Ascending aorta (tissue), 2 donors: ENCODE measurements around the gene KIF26B. TPM values are rescaled to one million over a fixed set of nuclear protein-coding genes. Genes with fewer than 3 reads are reported as not detected.

Experiments used
- DNase-seq, 2 donors: peaks; one replicate each; pipeline ENCODE4 v3.0.0-alpha.2; 2019; ENCODE audit warnings: low spot score in 2 of 2
- H3K27ac ChIP-seq, 2 donors: fragments of 200-600 bp; sonication (generic); one replicate each; pipeline ENCODE4 v1.5.1; 2016 to 2017; ENCODE audit warnings: mild to moderate bottlenecking in 1 of 2
- H3K27me3 ChIP-seq: fragments of 200-600 bp; sonication (generic); one replicate; pipeline ENCODE4 v1.5.1; 2017
- H3K36me3 ChIP-seq, 2 donors: fragments of 200-600 bp; sonication (generic); one replicate each; pipeline ENCODE4 v1.5.1; 2016
- H3K4me1 ChIP-seq, 2 donors: fragments of 200-600 bp; sonication (generic); one replicate each; pipeline ENCODE4 v1.5.1; 2016 to 2017; ENCODE audit warnings: mild to moderate bottlenecking in 1 of 2
- H3K4me3 ChIP-seq, 2 donors: fragments of 200-600 bp; sonication (generic); one replicate each; pipeline ENCODE4 v1.5.1; 2016 to 2017; ENCODE audit warnings: mild to moderate bottlenecking in 1 of 2
- H3K9me3 ChIP-seq, 2 donors: fragments of 200-600 bp; sonication (generic); one replicate each; pipeline ENCODE4 v1.5.1; 2016
- CTCF ChIP-seq, 3 experiments: fragments of 200-600 bp in 2 of 3; fragments of 450-650 bp in 1 of 3; sonication (generic) in 2 of 3; IDR thresholded peaks; one replicate each; pipeline ENCODE4 v1.5.1; 2016 to 2019; ENCODE audit warnings: antibody characterized with exemption in 3 of 3, mild to moderate bottlenecking in 1 of 3, moderate library complexity in 1 of 3
- intact Hi-C: fragments of 100-400 bp; cut with DNase I; formaldehyde crosslinking; loops from one replicate; pipeline ENCODE4 v1.15.1; 2023
- total RNA-seq: library from RNA; depleted of rRNA; stranded (reverse); fragments of >200 nt; gene quantifications from one replicate; pipeline ENCODE4 v1.1.0, GENCODE V29; 2016

Gene KIF26B
- total RNA-seq, 1 donor from 2014 or later = not detected

- intact Hi-C loops = no loop called here
Observed at GRCh38 chr1:245412306-245412705, 257.5 kb downstream of the KIF26B start.

GRCh38 chr1:245416781-245417180 lies 262.0 kb downstream of the KIF26B start:
- intact Hi-C loops = no loop called here
- no peaks in the 10 kb centered on the region for H3K27me3 ChIP-seq
- DNase-seq = no peak
- H3K9me3 ChIP-seq = no peaks in the 10 kb centered on the region
- H3K36me3 ChIP-seq = no peaks in the 10 kb centered on the region
- H3K27ac ChIP-seq = no peak overlapping the region
- no peak for TF ChIP-seq CTCF (IDR thresholded peaks at IDR 0.05)
- H3K4me1 ChIP-seq = no peaks in the 10 kb centered on the region
- H3K4me3 ChIP-seq = no peak overlapping the region

More at GRCh38 chr1:245412306-245412705, 257.5 kb downstream of the KIF26B start:
- no peaks in the 10 kb centered on the region for H3K4me1 ChIP-seq
- no peaks in the 10 kb centered on the region for H3K9me3 ChIP-seq
- TF ChIP-seq CTCF (IDR thresholded peaks at IDR 0.05) = no peak
- H3K36me3 ChIP-seq = no peaks in the 10 kb centered on the region
- DNase-seq = no peak
- H3K27me3 ChIP-seq = no peaks in the 10 kb centered on the region
- H3K4me3 ChIP-seq = no peak overlapping the region
- H3K27ac ChIP-seq = no peak overlapping the region

GRCh38 chr1:245418077-245418476 lies 263.3 kb downstream of the KIF26B start:
- no peaks in the 10 kb centered on the region for H3K4me1 ChIP-seq
- H3K4me3 ChIP-seq = no peak overlapping the region
- no peaks in the 10 kb centered on the region for H3K9me3 ChIP-seq
- TF ChIP-seq CTCF (IDR thresholded peaks at IDR 0.05) = no peak
- no peak overlapping the region for H3K27ac ChIP-seq
- intact Hi-C loops = no loop called here
- H3K27me3 ChIP-seq = no peaks in the 10 kb centered on the region
- no peaks in the 10 kb centered on the region for H3K36me3 ChIP-seq
- DNase-seq = no peak

- Histone ChIP-seq H3K4me3 (no peak overlapping the region), H3K27me3 (no peaks in the 10 kb centered on the region), H3K9me3 (no peaks in the 10 kb centered on the region), H3K4me1 (no peaks in the 10 kb centered on the region), H3K36me3 (no peaks in the 10 kb centered on the region), H3K27ac (no peak overlapping the region)
- TF ChIP-seq CTCF (IDR thresholded peaks at IDR 0.05) = no peak
- intact Hi-C loops = no loop called here
- no peak for DNase-seq
Observed at GRCh38 chr1:245419461-245419978, 264.7 kb downstream of the KIF26B start.

GRCh38 chr1:245419989-245420388 lies 265.2 kb downstream of the KIF26B start:
- Histone ChIP-seq H3K4me3 (no peak overlapping the region), H3K4me1 (no peaks in the 10 kb centered on the region), H3K9me3 (no peaks in the 10 kb centered on the region), H3K27ac (no peak overlapping the region), H3K27me3 (no peaks in the 10 kb centered on the region), H3K36me3 (no peaks in the 10 kb centered on the region)
- no peak for TF ChIP-seq CTCF (IDR thresholded peaks at IDR 0.05)
- intact Hi-C loops = no loop called here
- DNase-seq = no peak

GRCh38 chr1:245420926-245421325 lies 266.1 kb downstream of the KIF26B start:
- TF ChIP-seq CTCF (IDR thresholded peaks at IDR 0.05) = no peak
- intact Hi-C loops = no loop called here
- Histone ChIP-seq H3K4me1 (no peaks in the 10 kb centered on the region), H3K9me3 (no peaks in the 10 kb centered on the region), H3K36me3 (no peaks in the 10 kb centered on the region), H3K4me3 (no peak overlapping the region), H3K27ac (no peak overlapping the region), H3K27me3 (no peaks in the 10 kb centered on the region)
- DNase-seq = no peak
